Activated naive CD4-positive, alpha-beta T cell treated with anti-CD3 and anti-CD28 coated beads for 36 hours (primary cell): ENCODE results near the gene PIANP. TPM values are rescaled to one million over a fixed set of nuclear protein-coding genes. Genes with fewer than 3 reads are reported as not detected.

ENCODE experiments used
- CTCF ChIA-PET: fragments of 350-600 bp; sonication (Branson Sonifier 250); formaldehyde crosslinking; loops from one replicate; lab custom pipeline; 2021; ENCODE audit warnings: antibody characterized with exemption; lab: Charles Lee
- DNase-seq: peaks from one replicate; pipeline ENCODE4 v3.0.0-alpha.2; 2020
- H3K27ac Mint-ChIP-seq: one replicate; pipeline ENCODE4 v1.8.0; 2021; ENCODE audit warnings: mild to moderate bottlenecking, mixed read lengths
- H3K27me3 Mint-ChIP-seq: one replicate; pipeline ENCODE4 v1.8.0; 2021; ENCODE audit warnings: low read depth, mixed read lengths
- H3K36me3 Mint-ChIP-seq: one replicate; pipeline ENCODE4 v1.8.0; 2021; ENCODE audit warnings: low read depth, mixed read lengths
- H3K4me1 Mint-ChIP-seq: one replicate; pipeline ENCODE4 v1.8.0; 2021; ENCODE audit warnings: low read depth, mixed read lengths
- H3K4me3 Mint-ChIP-seq: one replicate; pipeline ENCODE4 v1.8.0; 2021; ENCODE audit warnings: mild to moderate bottlenecking, moderate library complexity, mixed read lengths
- H3K9me3 Mint-ChIP-seq: one replicate; pipeline ENCODE4 v1.8.0; 2021; ENCODE audit warnings: mixed read lengths
- intact Hi-C: fragments of 100-400 bp; cut with micrococcal nuclease; formaldehyde crosslinking; loops from one replicate; pipeline ENCODE4 v1.15.1; 2023
- total RNA-seq, 2 experiments: library from RNA; stranded (reverse); gene quantifications; one replicate each; pipeline ENCODE4 v1.2.3, GENCODE V29; 2021

The PIANP gene
- total RNA-seq, 2 experiments from 2014 or later = 0.21 to 0.27 TPM

GRCh38 chr12:6699989-6700645 lies 498 bp downstream of the PIANP start:
- Mint-ChIP-seq H3K36me3 (no peaks in the 10 kb centered on the region), H3K27me3 (peaks cover 41% of the 10 kb centered on the region), H3K4me3 (peak overlapping the region; percentile 56), H3K9me3 (no peaks in the 10 kb centered on the region), H3K4me1 (peaks cover 8% of the 10 kb centered on the region), H3K27ac (no peak overlapping the region)
- intact Hi-C loops = no loop called here
- CTCF ChIA-PET = interaction anchor here (0.7 to 5.4 kb wide), 4 partner anchors 36 to 145 kb away, joined by 3 to 21 read pairs (median 4); no protein-coding TSS in a partner anchor
- DNase-seq = peak; percentile 25

- intact Hi-C loops = no loop called here
- CTCF ChIA-PET = interaction anchor here (0.7 to 5.4 kb wide), 6 partner anchors 10 to 161 kb away, joined by 3 to 21 read pairs (median 4); partner anchors contain the start of gene ZNF384
- Mint-ChIP-seq H3K9me3 (no peaks in the 10 kb centered on the region), H3K27ac (no peak overlapping the region), H3K36me3 (no peaks in the 10 kb centered on the region), H3K4me3 (peak overlapping the region; percentile 56), H3K4me1 (peaks cover 8% of the 10 kb centered on the region), H3K27me3 (peaks cover 38% of the 10 kb centered on the region)
- DNase-seq = no peak
Measured at GRCh38 chr12:6699259-6699988, 1.2 kb downstream of the PIANP start.

GRCh38 chr12:6698352-6699046 lies 2.1 kb downstream of the PIANP start:
- Mint-ChIP-seq H3K27ac (no peak overlapping the region), H3K4me1 (peaks cover 8% of the 10 kb centered on the region), H3K36me3 (no peaks in the 10 kb centered on the region), H3K4me3 (no peak overlapping the region), H3K27me3 (peaks cover 32% of the 10 kb centered on the region), H3K9me3 (no peaks in the 10 kb centered on the region)
- no peak for DNase-seq
- CTCF ChIA-PET = interaction anchor here (0.9 to 5.4 kb wide), 3 partner anchors 9 to 160 kb away, joined by 3 to 21 read pairs (median 9); partner anchors contain the start of gene ZNF384
- intact Hi-C loops = no loop called here

- H3K9me3 Mint-ChIP-seq = no peaks in the 10 kb centered on the region
- H3K27ac Mint-ChIP-seq = no peak overlapping the region
- peaks cover 8% of the 10 kb centered on the region for H3K4me1 Mint-ChIP-seq
- DNase-seq = peak; percentile 50
- no peaks in the 10 kb centered on the region for H3K36me3 Mint-ChIP-seq
- H3K27me3 Mint-ChIP-seq = peaks cover 27% of the 10 kb centered on the region
- no peak overlapping the region for H3K4me3 Mint-ChIP-seq
- intact Hi-C loops = no loop called here
- CTCF ChIA-PET = interaction anchor here (0.5 to 5.4 kb wide), 3 partner anchors 8 to 78 kb away, joined by 4 to 21 read pairs (median 9); partner anchors contain the start of gene ZNF384
Measured at GRCh38 chr12:6697584-6698351, 2.8 kb downstream of the PIANP start.

GRCh38 chr12:6696690-6697583 lies 3.7 kb downstream of the PIANP start:
- intact Hi-C loops = no loop called here
- no peak for DNase-seq
- Mint-ChIP-seq H3K4me3 (no peak overlapping the region), H3K36me3 (no peaks in the 10 kb centered on the region), H3K9me3 (no peaks in the 10 kb centered on the region), H3K27me3 (peaks cover 23% of the 10 kb centered on the region), H3K27ac (no peak overlapping the region), H3K4me1 (peaks cover 8% of the 10 kb centered on the region)
- CTCF ChIA-PET = interaction anchor here (0.5 to 5.4 kb wide), 3 partner anchors 26 to 128 kb away, joined by 3 to 21 read pairs (median 4); no protein-coding TSS in a partner anchor

GRCh38 chr12:6695313-6696045 lies 5.1 kb downstream of the PIANP start:
- peaks cover 15% of the 10 kb centered on the region for H3K4me1 Mint-ChIP-seq
- no peaks in the 10 kb centered on the region for H3K9me3 Mint-ChIP-seq
- no peak overlapping the region for H3K4me3 Mint-ChIP-seq
- peaks cover 11% of the 10 kb centered on the region for H3K27me3 Mint-ChIP-seq
- no peaks in the 10 kb centered on the region for H3K36me3 Mint-ChIP-seq
- H3K27ac Mint-ChIP-seq = no peak overlapping the region
- no peak for DNase-seq
- CTCF ChIA-PET = interaction anchor here (1.0 to 5.4 kb wide), 2 partner anchors 76 to 130 kb away, joined by 3 to 21 read pairs; no protein-coding TSS in a partner anchor
- intact Hi-C loops = no loop called here

- H3K36me3 Mint-ChIP-seq = no peaks in the 10 kb centered on the region
- no peak for DNase-seq
Measured at GRCh38 chr12:6694701-6695100, 5.9 kb downstream of the PIANP start.

GRCh38 chr12:6693832-6694355 lies 6.7 kb downstream of the PIANP start:
- H3K9me3 Mint-ChIP-seq = no peaks in the 10 kb centered on the region
- intact Hi-C loops = no loop called here
- H3K27me3 Mint-ChIP-seq = peaks cover 3% of the 10 kb centered on the region
- no peaks in the 10 kb centered on the region for H3K36me3 Mint-ChIP-seq
- DNase-seq = no peak
- peaks cover 14% of the 10 kb centered on the region for H3K4me1 Mint-ChIP-seq
- H3K27ac Mint-ChIP-seq = no peak overlapping the region
- CTCF ChIA-PET = interaction anchor here (0.6 kb wide), 2 partner anchors 11 to 67 kb away, joined by 3 read pairs; no protein-coding TSS in a partner anchor
- H3K4me3 Mint-ChIP-seq = no peak overlapping the region

More at GRCh38 chr12:6694701-6695100, 5.9 kb downstream of the PIANP start:
- Mint-ChIP-seq H3K27ac (no peak overlapping the region), H3K4me1 (peaks cover 18% of the 10 kb centered on the region), H3K9me3 (no peaks in the 10 kb centered on the region), H3K4me3 (no peak overlapping the region), H3K27me3 (peaks cover 10% of the 10 kb centered on the region)
- CTCF ChIA-PET = no interaction called here
- intact Hi-C loops = no loop called here

GRCh38 chr12:6692888-6693287 lies 7.7 kb downstream of the PIANP start:
- CTCF ChIA-PET = interaction anchor here (0.8 to 1.0 kb wide), 2 partner anchors 9 to 72 kb away, joined by 3 read pairs; no protein-coding TSS in a partner anchor
- Mint-ChIP-seq H3K27me3 (no peaks in the 10 kb centered on the region), H3K4me3 (no peak overlapping the region), H3K27ac (no peak overlapping the region), H3K4me1 (peaks cover 19% of the 10 kb centered on the region), H3K9me3 (no peaks in the 10 kb centered on the region), H3K36me3 (peaks cover 2% of the 10 kb centered on the region)
- no peak for DNase-seq
- intact Hi-C loops = no loop called here

- Mint-ChIP-seq H3K27ac (no peak overlapping the region), H3K27me3 (no peaks in the 10 kb centered on the region), H3K36me3 (peaks cover 5% of the 10 kb centered on the region), H3K9me3 (no peaks in the 10 kb centered on the region), H3K4me3 (no peak overlapping the region), H3K4me1 (peaks cover 33% of the 10 kb centered on the region)
- intact Hi-C loops = no loop called here
- CTCF ChIA-PET = interaction anchor here (0.7 to 1.1 kb wide), 2 partner anchors 9 to 27 kb away, joined by 3 to 4 read pairs; no protein-coding TSS in a partner anchor
- no peak for DNase-seq
Measured at GRCh38 chr12:6691473-6691872, 9.1 kb downstream of the PIANP start.
